K562 (cell line): ENCODE results near the gene ABHD4. TPM values are rescaled to one million over a fixed set of nuclear protein-coding genes. Genes with fewer than 3 reads are reported as not detected.

Experiments used
- ATAC-seq: fragments of 200-7000 bp; cut with Tn5 transposase; 3 replicates; pipeline ENCODE4 v1.9.1; 2020; ENCODE audit warnings: moderate library complexity
- BruUV-seq: library from RNA; stranded (reverse); fragments of 400-500 nt; replicated peaks from 2 replicates; lab custom pipeline; 2021; lab: Mats Ljungman, UMichigan
- CTCF ChIA-PET: fragments of 300-600 bp; formaldehyde crosslinking; extraction: SDS; loops from one replicate; lab custom pipeline; 2021; ENCODE audit warnings: low intra/inter-chr PET ratio; lab: Yijun Ruan, JAX
- POLR2A ChIA-PET: fragments of 300-600, 350-650 bp; sonication (Branson Sonifier 250); formaldehyde crosslinking; extraction: SDS; loops from one replicate; lab custom pipeline; 2021; ENCODE audit warnings: antibody characterized with exemption, inconsistent platforms; lab: Yijun Ruan, JAX
- DNase-seq, 4 experiments: peaks; one replicate each; pipeline versions ENCODE4 v3.0.0 to v3.0.0-alpha.2; 2011 to 2018; ENCODE audit warnings: low spot score in 3 of 4, mixed read lengths in 3 of 4; ENCODE audit errors: extremely low read depth in 1 of 4
- FAIRE-seq: peaks from 2 replicates; lab custom pipeline; 2011; peaks lifted over from hg19 to GRCh38; lab: Jason Lieb, UNC
- H2AFZ ChIP-seq: 2 replicates; pipeline ENCODE4 v1.6.0; 2011; ENCODE audit warnings: low read depth, low read length, control low read depth, inconsistent platforms
- H3K27ac ChIP-seq: fragments of 200-600 bp; 3 replicates; pipeline ENCODE4 v1.8.0; 2011; ENCODE audit warnings: low read depth, mild to moderate bottlenecking, control low read depth, inconsistent platforms, low read length, moderate library complexity, mixed read lengths; ENCODE audit errors: extremely low read depth
- H3K27me3 ChIP-seq, 2 experiments: fragments of 300-600 bp in 1 of 2; 2 replicates in 1 of 2; 3 replicates in 1 of 2; pipeline versions ENCODE4 v1.6.0 to v1.8.0; 2011; ENCODE audit warnings: inconsistent platforms in 2 of 2, low read length in 2 of 2, mild to moderate bottlenecking in 1 of 2, mixed read lengths in 1 of 2, moderate library complexity in 1 of 2; ENCODE audit not compliant: control insufficient read depth in 2 of 2, insufficient read depth in 2 of 2
- H3K36me3 ChIP-seq: fragments of 300-600 bp; 3 replicates; pipeline ENCODE4 v1.8.0; 2011; ENCODE audit warnings: mild to moderate bottlenecking, low read length, inconsistent platforms; ENCODE audit not compliant: control insufficient read depth, insufficient read depth
- H3K4me1 ChIP-seq, 2 experiments: fragments of 200-600 bp in 1 of 2; replicated peaks in 1 of 2; 2 replicates in 1 of 2; 3 replicates in 1 of 2; pipeline versions ENCODE4 v1.5.1 to v1.8.0; 2011; ENCODE audit warnings: inconsistent platforms in 2 of 2, low read length in 2 of 2, mild to moderate bottlenecking in 1 of 2, mixed read lengths in 1 of 2, moderate library complexity in 1 of 2; ENCODE audit not compliant: control insufficient read depth in 2 of 2, insufficient read depth in 2 of 2
- H3K4me2 ChIP-seq: 2 replicates; pipeline ENCODE4 v1.6.1; 2011; ENCODE audit warnings: low read length, control low read depth, inconsistent platforms, mixed read lengths; ENCODE audit not compliant: insufficient read depth
- H3K4me3 ChIP-seq: fragments of 200-600 bp; sonication (generic), shearing (Covaris generic); 2 replicates; pipeline ENCODE4 v1.5.1; 2016; ENCODE audit warnings: control low read depth, inconsistent platforms
- H3K79me2 ChIP-seq: fragments of 200-600 bp; 3 replicates; pipeline ENCODE4 v1.8.0; 2011; ENCODE audit warnings: low read length, inconsistent platforms; ENCODE audit not compliant: control insufficient read depth, insufficient read depth
- H3K9ac ChIP-seq, 2 experiments: 2 replicates each; pipeline versions ENCODE4 v1.6.0 to v1.6.1; 2011; ENCODE audit warnings: low read depth in 2 of 2, low read length in 2 of 2, control low read depth in 1 of 2, inconsistent platforms in 1 of 2, mild to moderate bottlenecking in 1 of 2, mixed read lengths in 1 of 2; ENCODE audit not compliant: insufficient read depth in 1 of 2
- H3K9me1 ChIP-seq: one replicate; pipeline ENCODE4 v1.6.0; 2011; ENCODE audit warnings: inconsistent platforms, mild to moderate bottlenecking, low read length, moderate library complexity; ENCODE audit not compliant: control insufficient read depth, insufficient read depth
- H3K9me3 ChIP-seq: replicated peaks from 2 replicates; pipeline ENCODE4 v1.5.1; 2011; ENCODE audit warnings: low read depth, low read length, inconsistent platforms; ENCODE audit not compliant: control insufficient read depth, insufficient read depth
- H4K20me1 ChIP-seq: replicated peaks from 2 replicates; pipeline ENCODE4 v1.6.1; 2011; ENCODE audit warnings: low read length, inconsistent platforms, mixed read lengths; ENCODE audit not compliant: control insufficient read depth, insufficient read depth
- MCM7 ChIP-seq, 2 experiments: fragments of 450-650 bp; IDR thresholded peaks; 2 replicates each; pipeline ENCODE4 v1.6.1; 2016 to 2018
- NCOA1 ChIP-seq: fragments of 450-650 bp; IDR thresholded peaks from 2 replicates; pipeline ENCODE4 v1.6.1; 2016; ENCODE audit warnings: low read depth
- ZFP36 ChIP-seq: fragments of 150-350 bp; IDR thresholded peaks from 2 replicates; pipeline ENCODE4 v1.6.1; 2018; ENCODE audit warnings: low read length, low read depth; ENCODE audit not compliant: partially characterized antibody
- WGBS: fragments of 100-300 bp; shearing (Covaris generic); methylation state at CpG from one replicate; pipeline ENCODE4 v1.1.6; 2016; ENCODE audit warnings: low coverage, mixed read lengths; ENCODE audit not compliant: insufficient coverage; ENCODE audit errors: missing lambda C conversion rate; 5-methylcytosine and 5-hydroxymethylcytosine counted together
- in situ Hi-C: fragments of 300-500 bp; cut with MboI; formaldehyde crosslinking; loops from 4 replicates; pipeline ENCODE4 v1.15.0; 2018; ENCODE audit warnings: inconsistent platforms, mixed read lengths
- intact Hi-C: fragments of 100-400 bp; cut with micrococcal nuclease; formaldehyde crosslinking; loops from 2 replicates; pipeline ENCODE4 v1.14.2; 2022
- polyA plus RNA-seq, 8 experiments: library from polyadenylated mRNA; depleted of rRNA in 4 of 8; stranded (reverse) in 5 of 8; unstranded in 3 of 8; fragments of >200 nt; fragmentation: Nextera tagmentation in 2 of 8; fragmentation: Illumina TruSeq in 1 of 8; extraction: Ambion mirVana in 2 of 8; extraction: Trizol in 1 of 8; gene quantifications; 2 replicates each; pipeline versions ENCODE4 v1.2.1 to v1.2.3, GENCODE V29; 2011 to 2014; ENCODE audit warnings: inconsistent platforms in 1 of 8, missing spikeins in 1 of 8
- total RNA-seq, 7 experiments: library from RNA; depleted of rRNA in 6 of 7; stranded (reverse); fragments of >200 nt in 6 of 7; fragmentation: Illumina TruSeq in 2 of 7; extraction: Trizol in 2 of 7; gene quantifications; 2 replicates each; pipeline versions ENCODE4 v1.2.1 to v1.2.3, GENCODE V29; 2011 to 2021; ENCODE audit warnings: low replicate concordance in 1 of 7
- TF ChIP-seq, protein P1 (sequence below): IDR thresholded peaks from 2 replicates; pipeline ENCODE4 v1.6.1; 2014; ENCODE audit warnings: antibody characterized with exemption

ABHD4 gene
- total and polyA plus RNA-seq, 9 of the 15 experiments (the other 6 are each of a cell fraction or from before 2014, with no cell fraction given) = 3.6 to 12.0 (median 7.2) TPM

DNA sequence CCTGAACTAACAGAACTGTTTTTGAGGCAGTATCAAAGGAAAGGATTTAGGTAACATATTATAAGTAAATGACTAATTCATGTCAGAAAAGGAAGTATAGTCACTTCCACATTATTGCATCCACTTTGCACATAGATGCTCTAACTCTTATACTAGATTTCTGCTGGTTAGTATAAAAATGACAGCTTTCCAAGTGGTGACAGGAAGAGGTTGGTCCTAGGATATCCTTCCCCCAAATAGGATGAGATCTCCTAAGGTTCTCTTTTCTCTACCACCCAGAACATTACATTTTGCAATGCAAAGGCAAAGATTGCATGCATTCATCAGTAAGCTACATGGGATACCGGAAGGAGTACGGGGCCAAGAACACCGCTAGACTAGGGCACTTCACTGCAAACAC lies 24.3 kb upstream of the ABHD4 start:
- in situ Hi-C loops (no loop called here), intact Hi-C loops (no loop called here)
- POLR2A ChIA-PET = no interaction called here
- no peak overlapping the region for H3K9ac ChIP-seq
- peaks cover 52% of the 10 kb centered on the region for H3K36me3 ChIP-seq
- no peak overlapping the region for H3K4me3 ChIP-seq
- H3K4me2 ChIP-seq = no peak overlapping the region
- 100% methylated on average over 3 of the region's 3 CpGs for WGBS
- TF ChIP-seq, protein P1, sequence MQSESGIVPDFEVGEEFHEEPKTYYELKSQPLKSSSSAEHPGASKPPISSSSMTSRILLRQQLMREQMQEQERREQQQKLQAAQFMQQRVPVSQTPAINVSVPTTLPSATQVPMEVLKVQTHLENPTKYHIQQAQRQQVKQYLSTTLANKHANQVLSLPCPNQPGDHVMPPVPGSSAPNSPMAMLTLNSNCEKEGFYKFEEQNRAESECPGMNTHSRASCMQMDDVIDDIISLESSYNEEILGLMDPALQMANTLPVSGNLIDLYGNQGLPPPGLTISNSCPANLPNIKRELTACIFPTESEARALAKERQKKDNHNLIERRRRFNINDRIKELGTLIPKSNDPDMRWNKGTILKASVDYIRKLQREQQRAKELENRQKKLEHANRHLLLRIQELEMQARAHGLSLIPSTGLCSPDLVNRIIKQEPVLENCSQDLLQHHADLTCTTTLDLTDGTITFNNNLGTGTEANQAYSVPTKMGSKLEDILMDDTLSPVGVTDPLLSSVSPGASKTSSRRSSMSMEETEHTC = no peak
- TF ChIP-seq NCOA1 (no peak), MCM7 (IDR thresholded peaks at IDR 0.05) (no peak), ZFP36 (no peak)
- no peak for DNase-seq
- H3K27ac ChIP-seq = no peak overlapping the region
- H2AFZ ChIP-seq = no peak overlapping the region
- H3K4me1 ChIP-seq = peaks cover 0 to 1% of the 10 kb centered on the region in 2 experiments; a peak in 1 of 5 replicates
- CTCF ChIA-PET = interaction anchor here (0.6 to 0.7 kb wide), 2 partner anchors 248 to 808 kb away, joined by 3 to 5 read pairs; no protein-coding TSS in a partner anchor
- BruUV-seq = no TSS peak
- 0 out of 2 replicates have a peak, but pooled peaks cover 5% of the 10 kb centered on the region for H4K20me1 ChIP-seq
- ATAC-seq = no peak
- peaks cover 31% of the 10 kb centered on the region for H3K79me2 ChIP-seq
- no peaks in the 10 kb centered on the region for H3K9me1 ChIP-seq
- FAIRE-seq = no peak
- no peaks in the 10 kb centered on the region for H3K27me3 ChIP-seq
- H3K9me3 ChIP-seq = no peaks in the 10 kb centered on the region
